Suprapubic skin (tissue), 4 donors: ENCODE results near the gene TRIM24. TPM values are rescaled to one million over a fixed set of nuclear protein-coding genes. Genes with fewer than 3 reads are reported as not detected.

Source experiments
- DNase-seq, 2 donors: peaks; one replicate each; pipeline ENCODE4 v3.0.0-alpha.2; 2019; ENCODE audit warnings: low spot score in 2 of 2
- H3K27ac ChIP-seq: fragments of 200-600 bp; sonication (generic); one replicate; pipeline ENCODE4 v1.5.1; 2019
- H3K27me3 ChIP-seq: fragments of 200-600 bp; sonication (generic); one replicate; pipeline ENCODE4 v1.5.1; 2019
- H3K36me3 ChIP-seq: fragments of 200-600 bp; sonication (generic); one replicate; pipeline ENCODE4 v1.5.1; 2019
- H3K4me1 ChIP-seq: fragments of 200-600 bp; sonication (generic); one replicate; pipeline ENCODE4 v1.5.1; 2019
- H3K4me3 ChIP-seq: fragments of 200-600 bp; sonication (generic); one replicate; pipeline ENCODE4 v1.5.1; 2019; ENCODE audit warnings: mild to moderate bottlenecking
- H3K9me3 ChIP-seq: fragments of 200-600 bp; sonication (generic); one replicate; pipeline ENCODE4 v1.5.1; 2019
- CTCF ChIP-seq, 2 donors: fragments of 200-600 bp in 1 of 2; fragments of 450-650 bp in 1 of 2; sonication (generic) in 1 of 2; IDR thresholded peaks; one replicate each; pipeline ENCODE4 v1.5.1; 2016 to 2019; ENCODE audit warnings: antibody characterized with exemption in 2 of 2, mild to moderate bottlenecking in 1 of 2, moderate library complexity in 1 of 2
- EP300 ChIP-seq: sonication (generic); formaldehyde crosslinking; IDR thresholded peaks from one replicate; pipeline ENCODE4 v1.6.1; 2017; ENCODE audit warnings: antibody characterized with exemption
- POLR2A ChIP-seq, 2 donors: fragments of 450-650 bp; IDR thresholded peaks; one replicate each; pipeline ENCODE4 v1.6.1; 2017; ENCODE audit warnings: antibody characterized with exemption in 2 of 2, mild to moderate bottlenecking in 2 of 2, moderate library complexity in 2 of 2
- POLR2AphosphoS5 ChIP-seq, 3 donors: sonication (generic); formaldehyde crosslinking; IDR thresholded peaks; one replicate each; pipeline ENCODE4 v1.6.1; 2017; ENCODE audit warnings: antibody characterized with exemption in 3 of 3
- WGBS: methylation state at CpG from one replicate; pipeline ENCODE4 v1.1.5; 2018; 5-methylcytosine and 5-hydroxymethylcytosine counted together
- total RNA-seq, 4 donors: library from RNA; depleted of rRNA; stranded (reverse); fragments of >200 nt; gene quantifications; one replicate each; pipeline ENCODE4 v1.1.0, GENCODE V29; 2016

The TRIM24 gene
- total RNA-seq, 4 donors from 2014 or later = 16.1 to 20.8 (median 17.7) TPM

DNA sequence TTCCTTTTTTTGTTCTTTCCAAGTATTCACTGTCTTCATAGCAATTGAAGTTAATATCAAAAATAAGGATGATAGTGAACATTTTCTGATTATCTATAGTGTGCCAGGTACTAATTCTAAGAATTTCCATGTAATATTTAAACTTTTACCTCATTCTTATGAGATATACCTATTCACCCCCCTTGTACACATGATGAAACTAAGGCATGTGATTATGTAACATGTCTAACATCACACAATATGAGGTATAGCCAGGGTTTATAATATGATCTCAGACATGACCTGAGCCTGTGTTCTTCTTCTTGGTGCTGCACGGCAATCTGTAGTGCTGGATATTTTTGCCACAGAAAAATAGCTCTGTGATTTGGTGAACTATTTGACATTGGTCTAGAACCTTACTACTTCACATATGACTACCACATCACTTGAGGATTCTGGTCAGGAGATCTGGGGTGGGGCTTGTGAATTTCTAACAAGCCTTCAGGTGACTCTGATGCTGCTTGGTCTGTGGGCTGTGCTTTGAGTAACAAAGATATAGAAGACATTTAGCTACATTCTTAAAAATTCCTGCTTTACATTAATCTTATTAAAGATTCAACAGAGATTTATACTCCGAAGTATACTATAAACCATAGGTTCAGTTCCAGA lies 79.1 kb downstream of the TRIM24 start:
- no peak for TF ChIP-seq POLR2AphosphoS5 (IDR thresholded peaks at IDR 0.05)
- TF ChIP-seq POLR2A (IDR thresholded peaks at IDR 0.05) = no peak
- TF ChIP-seq EP300 = no peak
- TF ChIP-seq CTCF (IDR thresholded peaks at IDR 0.05) = no peak
- no peak for DNase-seq
- 97% methylated on average over 2 of the region's 2 CpGs for WGBS

DNA sequence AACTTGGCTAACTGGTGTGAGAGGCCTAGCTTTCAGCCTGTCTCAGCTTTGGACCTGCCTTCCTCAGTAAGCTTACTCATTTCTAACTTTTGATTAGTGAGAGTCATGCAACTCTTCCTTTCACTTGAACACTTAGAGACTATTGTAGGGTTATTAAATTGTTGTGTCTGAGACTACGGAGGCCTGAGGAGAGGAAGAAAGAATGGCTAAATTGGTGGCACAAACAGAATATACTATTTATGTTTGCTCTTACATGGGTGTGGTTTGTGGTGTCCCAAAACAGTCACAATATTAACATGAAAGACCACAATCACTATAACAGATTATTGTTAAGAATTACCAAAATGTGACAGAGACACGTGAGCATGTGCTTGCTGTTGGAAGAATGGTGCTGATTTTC lies 82.1 kb downstream of the TRIM24 start:
- peaks cover 60% of the 10 kb centered on the region for H3K36me3 ChIP-seq

More for the DNA sequence above, 79.1 kb downstream of the TRIM24 start:
- H3K36me3 ChIP-seq = peaks cover 58% of the 10 kb centered on the region
- no peaks in the 10 kb centered on the region for H3K27me3 ChIP-seq
- H3K4me1 ChIP-seq = no peaks in the 10 kb centered on the region
- peaks cover 4% of the 10 kb centered on the region for H3K9me3 ChIP-seq
- no peak overlapping the region for H3K27ac ChIP-seq
- H3K4me3 ChIP-seq = no peak overlapping the region

DNA sequence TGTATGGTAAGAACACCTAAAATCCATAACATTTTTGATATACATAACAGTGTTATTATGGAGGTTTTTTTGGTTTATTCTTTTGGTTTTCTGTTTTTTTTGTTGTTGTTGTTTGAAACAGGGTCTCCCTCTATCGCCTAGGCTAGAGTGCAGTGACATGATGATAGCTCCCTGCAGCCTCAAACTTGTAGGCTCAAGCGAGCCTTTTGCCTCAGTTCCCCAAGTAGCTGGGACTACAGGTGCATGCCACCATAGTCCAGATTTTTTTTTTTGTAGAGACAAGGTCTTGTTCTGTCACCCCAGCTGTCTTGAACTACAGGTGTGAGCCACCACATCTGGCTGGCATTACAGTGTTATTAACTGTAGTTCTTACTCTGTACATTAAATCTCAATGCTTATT lies 83.7 kb downstream of the TRIM24 start:
- H3K4me1 ChIP-seq = no peaks in the 10 kb centered on the region
- H3K27me3 ChIP-seq = no peaks in the 10 kb centered on the region
- peaks cover 53% of the 10 kb centered on the region for H3K36me3 ChIP-seq
- WGBS = 100% methylated on average over 2 of the region's 2 CpGs
- no peak for TF ChIP-seq POLR2AphosphoS5 (IDR thresholded peaks at IDR 0.05)
- TF ChIP-seq EP300 = no peak
- no peak for TF ChIP-seq POLR2A (IDR thresholded peaks at IDR 0.05)
- TF ChIP-seq CTCF (IDR thresholded peaks at IDR 0.05) = no peak
- no peak for DNase-seq
- no peaks in the 10 kb centered on the region for H3K9me3 ChIP-seq
- H3K27ac ChIP-seq = no peak overlapping the region
- no peak overlapping the region for H3K4me3 ChIP-seq

More for the DNA sequence above, 82.1 kb downstream of the TRIM24 start:
- 96% methylated on average over 2 of the region's 2 CpGs for WGBS
- no peak for DNase-seq
- TF ChIP-seq CTCF (IDR thresholded peaks at IDR 0.05) (no peak), POLR2A (IDR thresholded peaks at IDR 0.05) (no peak), POLR2AphosphoS5 (IDR thresholded peaks at IDR 0.05) (no peak), EP300 (no peak)
- Histone ChIP-seq H3K27me3 (no peaks in the 10 kb centered on the region), H3K4me1 (no peaks in the 10 kb centered on the region), H3K9me3 (no peaks in the 10 kb centered on the region), H3K4me3 (no peak overlapping the region), H3K27ac (no peak overlapping the region)

DNA sequence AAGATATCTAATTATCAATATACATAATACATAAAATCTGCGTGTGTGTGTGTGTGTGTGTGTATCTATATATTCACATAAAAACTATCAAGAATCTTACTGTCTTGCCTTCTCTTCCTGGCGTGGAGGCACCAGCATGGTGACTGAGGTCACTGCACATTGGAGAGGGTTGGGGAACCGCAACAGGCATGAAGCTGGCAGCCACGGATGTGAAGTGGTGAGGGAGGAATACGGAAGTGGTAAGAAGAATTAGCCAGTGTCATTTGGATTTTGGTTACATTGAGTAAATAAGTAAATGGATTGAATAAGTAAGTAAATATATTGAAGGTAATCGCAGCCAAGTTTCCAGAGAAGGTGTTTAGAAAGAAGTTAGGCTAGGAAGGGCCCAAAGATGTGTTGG lies 85.1 kb downstream of the TRIM24 start:
- no peak overlapping the region for H3K27ac ChIP-seq
- no peak for TF ChIP-seq POLR2A (IDR thresholded peaks at IDR 0.05)
- TF ChIP-seq EP300 = no peak
- TF ChIP-seq CTCF (IDR thresholded peaks at IDR 0.05) = no peak
- TF ChIP-seq POLR2AphosphoS5 (IDR thresholded peaks at IDR 0.05) = no peak
- no peaks in the 10 kb centered on the region for H3K4me1 ChIP-seq
- no peak for DNase-seq
- peaks cover 44% of the 10 kb centered on the region for H3K36me3 ChIP-seq
- no peaks in the 10 kb centered on the region for H3K27me3 ChIP-seq
- WGBS = 82% methylated on average over 6 of the region's 6 CpGs
- no peak overlapping the region for H3K4me3 ChIP-seq
- H3K9me3 ChIP-seq = no peaks in the 10 kb centered on the region

- H3K9me3 ChIP-seq = no peaks in the 10 kb centered on the region
- TF ChIP-seq POLR2AphosphoS5 (IDR thresholded peaks at IDR 0.05) = no peak
- no peak for TF ChIP-seq POLR2A (IDR thresholded peaks at IDR 0.05)
- TF ChIP-seq CTCF (IDR thresholded peaks at IDR 0.05) = no peak
- no peak for TF ChIP-seq EP300
- H3K27ac ChIP-seq = no peak overlapping the region
- H3K4me1 ChIP-seq = no peaks in the 10 kb centered on the region
- no peaks in the 10 kb centered on the region for H3K27me3 ChIP-seq
- H3K36me3 ChIP-seq = peaks cover 44% of the 10 kb centered on the region
- no peak for DNase-seq
- no peak overlapping the region for H3K4me3 ChIP-seq
- WGBS = 70% methylated on average over 5 of the region's 5 CpGs
These were observed 86.1 kb downstream of the TRIM24 start for GRCh38 chr7:138546064-138546619.
